GM18867 (cell line): ENCODE results near the gene SLC25A10.
"Not testable (repeated sequence)": the region's sequence is repeated elsewhere in the genome, so short reads cannot be mapped to it uniquely, and the experiment has no call there.

Source experiments
- ATAC-seq: cut with Tn5 transposase; IDR thresholded peaks from one replicate; pipeline ENCODE4 v1.9.1; 2021; ENCODE audit warnings: mild to moderate bottlenecking, moderate library complexity; ENCODE audit not compliant: unreplicated experiment

The SLC25A10 gene

DNA sequence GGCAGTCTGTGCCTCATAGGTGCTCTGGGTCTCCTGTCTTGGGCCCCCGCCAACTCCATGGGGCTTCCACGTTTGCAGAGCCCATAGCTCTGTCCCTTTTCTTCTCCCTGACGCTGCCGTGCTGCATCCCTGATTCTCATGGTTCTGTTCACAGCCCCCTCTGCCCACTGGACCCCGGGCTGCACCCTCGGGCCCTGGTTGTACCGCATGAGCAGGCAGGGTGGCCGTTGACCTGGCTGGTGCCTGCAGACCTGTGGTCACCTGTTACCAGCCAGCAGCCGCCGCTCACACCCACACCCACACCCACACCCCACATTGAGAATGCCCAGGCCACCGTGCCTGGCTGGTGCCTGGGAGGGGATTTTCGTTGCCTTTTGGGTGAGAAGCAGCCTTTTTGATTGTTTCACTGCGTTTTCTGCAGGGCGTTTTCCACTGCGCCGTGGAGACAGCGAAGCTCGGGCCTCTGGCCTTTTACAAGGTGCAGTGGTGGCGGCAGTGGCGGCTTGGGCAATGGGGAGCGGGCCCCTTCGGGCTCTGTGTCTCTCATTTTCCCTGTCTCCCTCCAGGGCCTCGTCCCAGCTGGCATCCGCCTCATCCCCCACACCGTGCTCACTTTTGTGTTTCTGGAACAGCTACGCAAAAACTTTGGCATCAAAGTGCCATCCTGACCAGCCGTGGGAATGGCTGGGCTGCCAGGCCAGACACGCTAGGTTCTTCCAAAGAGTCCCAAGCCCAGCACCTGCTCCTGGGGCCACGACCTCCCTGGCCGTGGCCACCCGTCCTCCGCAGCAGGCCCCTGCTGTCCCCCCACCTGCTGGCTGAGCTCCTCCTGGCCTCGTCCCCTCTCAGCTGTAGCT, 7.6 kb downstream of the SLC25A10 start:
- ATAC-seq, result no peak

GRCh38 chr17:81720267-81721071, 8.4 kb downstream of the SLC25A10 start:
- no peak for ATAC-seq

- no peak for ATAC-seq
Observed at GRCh38 chr17:81722184-81723120, 10.4 kb downstream of the SLC25A10 start.

- ATAC-seq, result no peak
Observed at GRCh38 chr17:81723651-81724209, 11.6 kb downstream of the SLC25A10 start.

DNA sequence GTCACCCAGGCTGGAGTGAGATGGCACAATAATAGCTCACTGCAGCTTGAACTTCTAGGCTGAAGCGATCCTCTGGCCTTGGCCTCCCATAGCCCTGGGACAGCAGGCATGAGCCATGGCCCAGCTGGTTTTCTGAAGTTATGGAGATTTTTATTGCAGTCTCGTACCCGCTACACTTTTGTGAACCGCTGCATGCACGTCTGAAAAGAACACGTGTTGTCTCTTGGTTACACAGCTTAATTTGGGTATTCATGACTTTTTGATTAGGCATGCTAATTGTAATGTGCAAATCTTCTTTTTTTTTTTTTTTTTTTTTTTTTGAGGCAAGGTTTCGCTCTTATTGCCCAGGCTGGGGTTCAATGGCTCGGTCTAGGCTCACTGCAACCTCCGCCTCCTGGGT, 13.4 kb downstream of the SLC25A10 start:
- no peak for ATAC-seq

DNA sequence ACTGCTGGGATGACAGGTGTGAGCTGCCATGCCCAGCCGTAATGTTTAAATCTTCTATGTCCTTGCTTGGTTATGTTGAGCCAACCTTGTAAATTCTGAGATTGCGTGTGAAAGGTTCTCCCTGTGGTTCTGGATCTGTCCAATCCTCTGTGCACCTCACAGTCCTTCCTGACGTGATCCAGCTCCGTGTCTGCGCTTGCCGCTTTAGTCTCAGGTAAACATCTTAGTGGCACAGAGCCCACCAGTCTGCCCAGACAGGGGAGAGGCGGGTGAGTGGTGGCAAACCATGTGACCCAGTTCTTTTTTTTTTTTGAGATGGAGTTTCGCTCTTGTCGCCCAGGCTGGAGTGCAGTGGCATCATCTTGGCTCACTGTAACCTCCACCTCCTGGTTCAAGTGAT, 13.9 kb downstream of the SLC25A10 start:
- no peak for ATAC-seq

DNA sequence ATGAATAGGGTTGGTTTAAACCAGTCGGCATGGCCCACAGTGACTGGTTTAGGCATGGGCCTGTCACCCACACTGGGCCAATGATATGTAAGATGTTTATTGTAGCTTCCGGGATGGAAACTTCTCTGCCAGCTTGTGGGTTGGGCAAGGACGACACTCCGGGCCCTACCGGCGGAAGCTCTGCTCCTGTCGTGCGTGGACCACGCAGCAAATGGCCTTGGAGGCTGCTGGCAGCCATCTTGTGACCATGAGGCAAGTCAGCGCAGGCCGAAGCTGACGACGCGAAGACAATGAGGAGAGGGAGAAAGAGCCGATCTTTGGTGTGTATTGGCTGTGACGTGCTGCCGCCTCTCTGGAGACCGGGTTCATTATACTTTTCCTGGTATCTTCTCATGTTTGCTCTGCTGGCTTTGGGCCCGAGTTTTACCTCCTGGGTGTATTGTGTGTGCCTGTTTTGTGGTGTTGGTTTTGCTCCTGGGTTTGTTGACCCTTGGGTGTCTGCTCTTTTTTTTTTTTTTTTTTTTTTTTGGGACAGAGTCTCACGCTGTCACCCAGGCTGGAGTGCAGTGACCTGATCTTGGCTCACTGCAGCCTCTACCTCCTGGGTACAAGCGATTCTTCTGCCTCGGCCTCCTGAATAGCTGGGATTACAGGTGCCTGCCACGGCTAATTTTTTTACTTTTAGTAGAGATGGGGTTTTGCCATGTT, 15.4 kb downstream of the SLC25A10 start:
- ATAC-seq, result no peak

- peak; percentile 43 for ATAC-seq
Observed at GRCh38 chr17:81733507-81734404, 21.7 kb downstream of the SLC25A10 start.

- no peak for ATAC-seq
Observed at GRCh38 chr17:81734405-81735263, 22.6 kb downstream of the SLC25A10 start.

DNA sequence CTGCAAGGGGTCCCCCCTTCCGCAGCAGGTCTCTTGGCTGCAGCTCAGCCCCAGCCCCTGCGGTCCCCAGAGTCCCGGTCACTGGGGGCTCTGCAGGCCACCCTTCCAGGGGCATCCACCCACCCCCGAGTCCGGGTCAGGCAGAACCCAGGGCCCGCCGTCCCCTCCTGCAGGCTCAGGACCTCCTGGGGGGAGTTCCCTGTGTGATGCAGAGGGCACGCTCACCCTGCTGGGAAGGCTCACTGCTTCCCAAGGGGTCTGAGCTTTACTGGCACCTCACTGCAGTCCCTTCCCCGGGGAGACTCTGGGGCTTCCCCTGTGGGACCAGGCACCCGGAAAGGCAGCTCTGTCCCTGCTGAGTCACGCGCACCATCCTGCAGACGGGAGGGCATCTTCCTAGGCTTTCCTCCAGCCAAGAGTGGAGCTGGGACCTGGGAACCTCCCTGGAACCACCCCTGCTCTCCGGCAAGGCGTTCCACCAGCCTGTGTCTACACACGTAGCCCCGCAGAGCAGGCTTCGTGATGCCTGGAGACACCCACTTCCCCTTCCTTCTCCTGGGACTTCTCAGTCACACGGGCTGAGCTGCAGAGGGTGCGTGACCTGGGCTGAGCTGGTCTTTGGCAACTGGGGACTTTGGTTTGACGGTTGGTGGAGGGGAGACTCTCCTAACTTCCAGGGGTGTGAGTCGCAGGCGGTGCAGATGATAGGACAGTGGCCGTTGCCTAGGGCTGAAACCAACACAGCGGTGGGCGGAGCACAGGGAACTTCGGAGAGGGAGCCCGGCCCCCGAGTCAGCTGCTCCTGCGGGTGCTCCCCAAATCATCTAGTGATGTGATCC, 23.4 kb downstream of the SLC25A10 start:
- no peak for ATAC-seq

DNA sequence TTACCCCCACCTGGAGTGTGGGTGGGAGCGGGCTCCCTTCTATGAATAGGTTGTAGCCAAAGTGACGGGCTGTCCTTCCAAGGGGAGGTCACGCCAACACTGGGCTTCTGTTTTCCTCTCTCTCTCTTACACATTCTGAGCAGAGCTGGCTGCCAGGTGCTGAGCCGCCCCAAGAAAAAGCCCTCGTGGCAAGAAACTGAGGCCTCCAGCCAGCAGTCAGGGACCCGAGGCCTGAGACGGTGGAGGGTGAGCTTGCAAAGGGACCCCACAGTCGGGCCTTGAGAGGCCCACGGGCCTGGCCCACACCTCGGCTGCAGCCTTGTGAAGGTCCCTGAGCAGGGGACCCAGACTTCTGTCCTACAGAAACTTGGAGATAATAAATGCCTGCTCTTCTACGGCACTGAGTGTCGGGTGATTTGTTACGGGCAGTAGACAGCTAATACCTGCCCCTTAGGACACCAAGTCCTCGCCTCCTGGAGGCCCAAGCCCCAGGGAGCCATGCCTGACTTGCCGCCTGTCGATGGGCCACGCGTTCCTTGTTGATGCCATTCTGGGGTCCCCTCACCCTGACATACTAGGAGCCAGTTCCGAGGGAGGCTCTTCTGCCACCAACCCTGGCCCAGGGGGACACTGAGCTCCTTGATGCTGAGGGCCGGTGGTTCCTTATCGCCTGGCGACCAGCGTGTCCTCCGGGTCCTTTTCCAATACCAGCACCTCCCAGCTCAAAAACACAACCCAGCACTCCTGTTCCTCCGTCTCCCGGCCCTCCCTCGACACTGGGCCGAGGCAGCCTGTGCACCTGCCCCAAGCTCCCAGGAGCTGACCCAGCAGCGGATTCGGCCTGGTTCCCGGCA, 26.1 kb downstream of the SLC25A10 start:
- no peak for ATAC-seq

GRCh38 chr17:81738801-81739393, 26.8 kb downstream of the SLC25A10 start:
- no peak for ATAC-seq

DNA sequence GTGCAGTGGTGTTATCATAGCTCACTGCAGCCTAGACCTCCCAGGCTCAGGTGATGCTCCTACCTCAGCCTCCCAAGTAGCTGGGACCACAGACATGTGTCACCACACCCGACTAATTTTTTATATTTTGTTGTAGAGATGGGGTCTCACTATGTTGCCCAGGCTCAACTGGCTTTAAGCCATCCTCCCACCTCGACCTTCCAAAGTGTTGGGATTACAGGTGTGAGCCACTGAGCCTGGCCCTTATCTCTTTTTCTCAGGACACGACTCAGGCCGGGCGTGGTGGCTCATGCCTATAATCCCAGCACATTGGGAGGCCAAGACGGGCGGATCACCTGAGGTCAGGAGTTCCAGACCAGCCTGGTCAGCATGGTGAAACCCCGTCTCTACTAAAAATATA, 27.5 kb downstream of the SLC25A10 start:
- ATAC-seq, result not testable (repeated sequence)

GRCh38 chr17:81740395-81740961, 28.4 kb downstream of the SLC25A10 start:
- ATAC-seq, result no peak

GRCh38 chr17:81741049-81741593, 29.0 kb downstream of the SLC25A10 start:
- no peak for ATAC-seq
